H1 (cell line): ENCODE measurements around the gene FLT3. TPM values are rescaled to one million over a fixed set of nuclear protein-coding genes. Genes with fewer than 3 reads are reported as not detected.

Experiments used
- CTCF ChIA-PET: fragments of 300-600 bp; sonication (Branson Sonifier 250); formaldehyde crosslinking; loops from one replicate; lab custom pipeline; 2021; ENCODE audit not compliant: partially characterized antibody; lab: Charles Lee
- POLR2A ChIA-PET: fragments of 300-600 bp; sonication (Branson Sonifier 250); formaldehyde crosslinking; loops from one replicate; lab custom pipeline; 2021; ENCODE audit warnings: inconsistent platforms; ENCODE audit not compliant: partially characterized antibody; lab: Charles Lee
- DNase-seq, 2 experiments: peaks; one replicate each; pipeline versions ENCODE4 v3.0.0 to v3.0.0-alpha.2; 2010 to 2022; ENCODE audit warnings: low spot score in 2 of 2, low read depth in 1 of 2, mixed read lengths in 1 of 2
- FAIRE-seq: peaks from 2 replicates; lab custom pipeline; 2011; peaks lifted over from hg19 to GRCh38; lab: Jason Lieb, UNC
- H2AFZ ChIP-seq: 2 replicates; pipeline ENCODE4 v1.8.1; 2012; ENCODE audit warnings: low read length, inconsistent platforms
- H2AK5ac ChIP-seq: 2 replicates; pipeline ENCODE4 v1.6.1; 2013; ENCODE audit warnings: low read depth, low read length
- H2BK120ac ChIP-seq: replicated peaks from 2 replicates; pipeline ENCODE3; 2013; ENCODE audit warnings: low read depth, low read length, inconsistent platforms
- H2BK12ac ChIP-seq: 2 replicates; pipeline ENCODE4 v1.6.1; 2013; ENCODE audit warnings: low read depth, low read length
- H2BK15ac ChIP-seq: 2 replicates; pipeline ENCODE4 v1.6.1; 2013; ENCODE audit warnings: low read length
- H2BK20ac ChIP-seq: 2 replicates; pipeline ENCODE4 v1.6.1; 2013; ENCODE audit warnings: low read length
- H2BK5ac ChIP-seq: 2 replicates; pipeline ENCODE4 v1.6.1; 2013; ENCODE audit warnings: low read depth, low read length
- H3K14ac ChIP-seq: 2 replicates; pipeline ENCODE4 v1.6.1; 2013; ENCODE audit warnings: inconsistent platforms; ENCODE audit not compliant: insufficient read length
- H3K18ac ChIP-seq: 2 replicates; pipeline ENCODE4 v1.6.1; 2013; ENCODE audit warnings: low read length; ENCODE audit errors: extremely low read depth
- H3K23ac ChIP-seq: 2 replicates; pipeline ENCODE4 v1.6.1; 2013; ENCODE audit warnings: inconsistent platforms; ENCODE audit not compliant: insufficient read length
- H3K23me2 ChIP-seq: 2 replicates; pipeline ENCODE4 v1.6.1; 2013; ENCODE audit warnings: low read depth, low read length
- H3K27ac ChIP-seq: 2 replicates; pipeline ENCODE4 v1.6.1; 2011; ENCODE audit warnings: low read depth, low read length, inconsistent platforms
- H3K27me3 ChIP-seq, 4 experiments: replicated peaks in 1 of 4; 1 replicate in 1 of 4; 2 replicates in 3 of 4; pipeline versions ENCODE4 v1.6.1 to v1.8.1; 2011 to 2013; ENCODE audit warnings: low read length in 3 of 4, mild to moderate bottlenecking in 3 of 4, inconsistent platforms in 2 of 4, mixed read lengths in 2 of 4, moderate library complexity in 1 of 4; ENCODE audit not compliant: control insufficient read depth in 3 of 4, insufficient read depth in 3 of 4; ENCODE audit errors: extremely low read depth in 1 of 4
- H3K36me3 ChIP-seq, 4 experiments: 2 replicates each; pipeline versions ENCODE4 v1.6.1 to v1.8.1; 2011 to 2013; ENCODE audit warnings: mild to moderate bottlenecking in 4 of 4, low read length in 3 of 4, moderate library complexity in 2 of 4, control low read depth in 1 of 4, inconsistent platforms in 1 of 4; ENCODE audit not compliant: insufficient read depth in 4 of 4, control insufficient read depth in 2 of 4
- H3K4ac ChIP-seq: replicated peaks from 2 replicates; pipeline ENCODE3; 2013; ENCODE audit warnings: low read length, low read depth, mixed read lengths, inconsistent platforms; ENCODE audit not compliant: insufficient read length
- H3K4me1 ChIP-seq, 4 experiments: replicated peaks in 1 of 4; 1 replicate in 1 of 4; 2 replicates in 3 of 4; pipeline versions ENCODE4 v1.6.1 to v1.8.1; 2011 to 2013; ENCODE audit warnings: low read length in 3 of 4, inconsistent platforms in 2 of 4, mixed read lengths in 1 of 4; ENCODE audit not compliant: insufficient read depth in 4 of 4, control insufficient read depth in 3 of 4
- H3K4me2 ChIP-seq, 2 experiments: 2 replicates each; pipeline versions ENCODE4 v1.6.1 to v1.8.1; 2011 to 2013; ENCODE audit warnings: low read depth in 2 of 2, low read length in 2 of 2, control low read depth in 1 of 2, inconsistent platforms in 1 of 2, mild to moderate bottlenecking in 1 of 2; ENCODE audit not compliant: insufficient read depth in 1 of 2
- H3K4me3 ChIP-seq, 4 experiments: fragments of 200-600, 300-600 bp in 1 of 4; sonication (generic), shearing (Covaris generic), sonication (Bioruptor Twin) in 1 of 4; 2 replicates each; pipeline versions ENCODE4 v1.5.1 to v1.8.1; 2011 to 2016; ENCODE audit warnings: low read length in 4 of 4, low read depth in 3 of 4, control low read depth in 2 of 4, inconsistent platforms in 2 of 4, mild to moderate bottlenecking in 2 of 4, mixed read lengths in 1 of 4, moderate library complexity in 1 of 4; ENCODE audit not compliant: insufficient read depth in 2 of 4; ENCODE audit errors: extremely low read depth in 1 of 4
- H3K56ac ChIP-seq: replicated peaks from 2 replicates; pipeline ENCODE3; 2013; ENCODE audit warnings: low read depth, mild to moderate bottlenecking, mixed read lengths, low read length, inconsistent platforms; ENCODE audit not compliant: insufficient read length
- H3K79me1 ChIP-seq: 2 replicates; pipeline ENCODE4 v1.6.1; 2013; ENCODE audit warnings: low read depth, low read length, control low read depth
- H3K79me2 ChIP-seq, 2 experiments: 2 replicates each; pipeline versions ENCODE4 v1.6.1 to v1.8.1; 2012 to 2013; ENCODE audit warnings: low read length in 2 of 2, mild to moderate bottlenecking in 2 of 2, inconsistent platforms in 1 of 2; ENCODE audit not compliant: insufficient read depth in 2 of 2, control insufficient read depth in 1 of 2
- H3K9ac ChIP-seq, 4 experiments: replicated peaks in 1 of 4; 1 replicate in 1 of 4; 2 replicates in 3 of 4; pipeline versions ENCODE4 v1.6.1 to v1.8.1; 2011 to 2013; ENCODE audit warnings: low read depth in 3 of 4, low read length in 3 of 4, control low read depth in 2 of 4, mild to moderate bottlenecking in 2 of 4, moderate library complexity in 2 of 4, inconsistent platforms in 1 of 4; ENCODE audit errors: extremely low read depth in 1 of 4
- H3K9me3 ChIP-seq, 2 experiments: 2 replicates each; pipeline versions ENCODE4 v1.6.1 to v1.8.1; 2012 to 2013; ENCODE audit warnings: mild to moderate bottlenecking in 2 of 2, moderate library complexity in 2 of 2, control low read depth in 1 of 2, inconsistent platforms in 1 of 2, low read depth in 1 of 2, low read length in 1 of 2, mixed read lengths in 1 of 2; ENCODE audit not compliant: insufficient read depth in 2 of 2
- H4K20me1 ChIP-seq, 2 experiments: replicated peaks in 1 of 2; 2 replicates each; pipeline versions ENCODE3 to v1.8.1; 2011 to 2013; ENCODE audit warnings: inconsistent platforms in 2 of 2, low read length in 2 of 2, mild to moderate bottlenecking in 1 of 2; ENCODE audit not compliant: insufficient read depth in 2 of 2, control insufficient read depth in 1 of 2
- H4K5ac ChIP-seq: 2 replicates; pipeline ENCODE4 v1.6.1; 2013; ENCODE audit warnings: low read length, low read depth, mixed read lengths, inconsistent platforms; ENCODE audit not compliant: insufficient read length
- H4K8ac ChIP-seq: 2 replicates; pipeline ENCODE4 v1.8.0; 2013; ENCODE audit warnings: mild to moderate bottlenecking, moderate library complexity, low read length, inconsistent platforms; ENCODE audit not compliant: insufficient read depth; ENCODE audit errors: extremely low read depth
- H4K91ac ChIP-seq: replicated peaks from 2 replicates; pipeline ENCODE3; 2013; ENCODE audit warnings: low read length, mixed read lengths, inconsistent platforms; ENCODE audit not compliant: insufficient read length
- BRCA1 ChIP-seq: IDR thresholded peaks from 2 replicates; pipeline ENCODE4 v1.6.1; 2012; ENCODE audit warnings: low read depth, low read length, improper control_type of control experiment
- CBX8 ChIP-seq: fragments of 300-800, 300-1000 bp; sonication (generic); IDR thresholded peaks from 2 replicates; pipeline ENCODE4 v1.7.1; 2016; ENCODE audit warnings: low read depth, low read length, borderline replicate concordance
- CTCF ChIP-seq, 3 experiments: IDR thresholded peaks; 1 replicate in 2 of 3; 2 replicates in 1 of 3; pipeline versions ENCODE4 v1.5.1 to v1.6.1; 2011; ENCODE audit warnings: low read length in 3 of 3, mild to moderate bottlenecking in 3 of 3, inconsistent platforms in 2 of 3, low read depth in 1 of 3, moderate library complexity in 1 of 3; ENCODE audit not compliant: insufficient read depth in 1 of 3; ENCODE audit errors: control extremely low read depth in 1 of 3
- EP300 ChIP-seq, 2 experiments: IDR thresholded peaks; 1 replicate in 1 of 2; 2 replicates in 1 of 2; pipeline ENCODE4 v1.6.1; 2011 to 2012; ENCODE audit warnings: low read depth in 2 of 2, low read length in 2 of 2, mild to moderate bottlenecking in 2 of 2, borderline replicate concordance in 1 of 2, inconsistent platforms in 1 of 2, moderate library complexity in 1 of 2
- KDM4A ChIP-seq: IDR thresholded peaks from one replicate; pipeline ENCODE4 v1.7.1; 2012; ENCODE audit warnings: low read depth, mild to moderate bottlenecking, moderate library complexity, low read length, inconsistent platforms; ENCODE audit not compliant: severe bottlenecking
- WGBS, 2 experiments: shearing (Covaris generic) in 1 of 2; methylation state at CpG; one replicate each; pipeline versions ENCODE4 v1.1.6 to v1.1.7; 2013 to 2015; ENCODE audit warnings: low lambda C conversion rate in 2 of 2, mixed read lengths in 2 of 2, inconsistent platforms in 1 of 2, low coverage in 1 of 2, missing lambda C conversion rate in 1 of 2; ENCODE audit not compliant: insufficient replicate concordance in 2 of 2, insufficient coverage in 1 of 2, insufficient read length in 1 of 2; ENCODE audit errors: extremely low coverage in 1 of 2, missing lambda C conversion rate in 1 of 2; 5-methylcytosine and 5-hydroxymethylcytosine counted together
- polyA plus RNA-seq, 7 experiments: library from polyadenylated mRNA; depleted of rRNA in 3 of 7; stranded (reverse) in 5 of 7; unstranded in 2 of 7; fragments of >200 nt in 5 of 7; fragments of 200-250 nt in 2 of 7; gene quantifications; 1 replicate in 5 of 7; 2 replicates in 1 of 7; 4 replicates in 1 of 7; pipeline versions ENCODE4 v1.2.1 to v1.2.3, GENCODE V29; 2011 to 2013; ENCODE audit warnings: missing spikeins in 2 of 7, mixed read lengths in 2 of 7
- total RNA-seq: library from RNA; stranded (reverse); fragmentation: NEBNext Ultra II Directional; extraction: Animal tissue kit (Norgen Biotek cat#: 25700); gene quantifications from 2 replicates; pipeline ENCODE4 v1.2.1, GENCODE V29; 2021

Gene FLT3
- total and polyA plus RNA-seq, 2 of the 8 experiments (the other 6 are each of a cell fraction or from before 2014, with no cell fraction given): 0.44 to 0.71 TPM

GRCh38 chr13:28136916-28137315, 36.5 kb upstream of the FLT3 start:
- Histone ChIP-seq H3K79me1 (no peaks in the 10 kb centered on the region; the same call in 1 of the 2 replicates), H3K56ac (no peak overlapping the region), H3K4me3 (peak overlapping the region; percentile 77 to 93 (median 92); a peak in 6 of 8 replicates), H3K9me3 (no peaks in the 10 kb centered on the region), H2AFZ (no peak overlapping the region), H4K20me1 (peaks cover 0 to 2% of the 10 kb centered on the region in 2 experiments), H3K79me2 (peaks cover under 1 to 38% of the 10 kb centered on the region in 2 experiments; a peak in 3 of 4 replicates), H2AK5ac (no peak overlapping the region), H4K5ac (no peak overlapping the region), H3K4me1 (peaks cover 0 to 6% (median 2%) of the 10 kb centered on the region in 4 experiments; a peak in 5 of 7 replicates), H4K8ac (no peak overlapping the region), H3K23ac (no peak overlapping the region), H3K18ac (no peak overlapping the region), H2BK5ac (no peak overlapping the region), H3K4ac (no peak overlapping the region), H2BK15ac (no peak overlapping the region), H2BK20ac (no peak overlapping the region), H3K36me3 (no peaks in the 10 kb centered on the region), H3K9ac (peak overlapping the region in 2 of 4 experiments; percentile 20 to 58; a peak in 4 of 7 replicates), H3K27ac (no peak overlapping the region), H2BK120ac (no peak overlapping the region), H4K91ac (no peak overlapping the region), H2BK12ac (no peak overlapping the region), H3K4me2 (peak overlapping the region; percentile 70 to 85; a peak in 3 of 4 replicates), H3K27me3 (no peaks in the 10 kb centered on the region), H3K14ac (no peak overlapping the region), H3K23me2 (peaks cover 6% of the 10 kb centered on the region; the same call in 1 of the 2 replicates)
- CTCF ChIA-PET: interaction anchor here (1.1 kb wide), 1 partner anchor 19 kb away, joined by 4 read pairs; no protein-coding TSS in a partner anchor
- TF ChIP-seq CTCF (IDR thresholded peaks at IDR 0.05; ENCODE audit: control extremely low read depth in 1 of 3, insufficient read depth in 1 of 3, low read depth in 1 of 3, low read length in 3 of 3) (no peak), KDM4A (no peak), CBX8 (no peak), EP300 (IDR thresholded peaks at IDR 0.05; ENCODE audit: borderline replicate concordance in 1 of 2, low read depth in 2 of 2, low read length in 2 of 2) (no peak), BRCA1 (no peak)
- FAIRE-seq (no peak), DNase-seq (no peak)
- POLR2A ChIA-PET: interaction anchor here (1.2 kb wide), 1 partner anchor 19 kb away, joined by 4 read pairs; no protein-coding TSS in a partner anchor
- 80% methylated on average over 7 of the region's 7 CpGs; no CpG with 5 or more reads in 1 of the 2 experiments for WGBS, 2 experiments
